NK-92 treated with Interleukin-12 subunit alpha and Interleukin-12 subunit beta, amount 100 ng/mL, for 24 hours (cell line): ENCODE measurements around the gene TBX1.
"Not testable (repeated sequence)": the region's sequence is repeated elsewhere in the genome, so short reads cannot be mapped to it uniquely, and the experiment has no call there.

Source experiments
- DNase-seq: peaks from one replicate; lab custom pipeline; 2025; lab: John Stamatoyannopoulos, UW

The TBX1 gene

GRCh38 chr22:19784384-19785175, 24.0 kb downstream of the TBX1 start:
- DNase-seq, result no peak

DNA sequence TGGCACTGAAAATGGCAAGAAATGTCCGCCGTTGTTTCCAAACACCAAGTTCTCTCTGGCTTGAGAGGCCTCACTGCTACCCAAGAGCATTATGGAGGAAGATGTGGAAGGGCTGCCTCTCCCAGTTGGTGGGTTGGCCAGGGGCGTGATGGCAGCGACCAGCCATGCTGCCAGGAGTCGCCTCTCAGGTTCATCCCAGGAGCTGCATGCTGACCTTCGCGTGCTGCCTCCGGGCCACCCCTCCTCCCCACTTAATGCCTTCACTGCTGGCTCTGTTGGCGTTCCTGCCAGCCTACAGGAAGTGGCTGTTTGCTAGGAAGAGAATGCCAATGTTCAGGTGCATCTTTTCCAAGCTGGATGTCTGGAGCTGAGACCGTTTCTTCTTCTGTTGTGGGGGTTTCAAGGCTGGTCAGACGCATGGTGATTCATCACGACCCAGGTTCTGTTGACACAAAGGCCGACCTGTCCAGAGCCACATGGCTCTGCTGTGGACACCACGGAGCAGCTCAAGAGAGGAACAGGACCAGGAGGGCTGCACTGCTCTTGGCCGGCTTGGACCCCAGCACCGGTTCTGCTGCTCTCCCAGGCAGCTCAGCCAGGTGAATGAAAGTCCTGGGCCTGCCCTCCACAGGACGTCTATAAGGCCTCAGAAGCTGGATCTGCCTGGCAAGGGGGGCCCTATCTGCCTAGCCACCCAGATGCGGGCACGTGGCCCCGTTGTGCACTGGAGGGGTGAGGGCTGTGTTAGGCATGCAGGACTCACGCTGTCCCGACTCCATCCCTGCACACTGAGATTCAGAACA, 25.1 kb downstream of the TBX1 start:
- DNase-seq, result no peak

- no peak for DNase-seq
Observed at GRCh38 chr22:19786264-19786585, 25.6 kb downstream of the TBX1 start.

DNA sequence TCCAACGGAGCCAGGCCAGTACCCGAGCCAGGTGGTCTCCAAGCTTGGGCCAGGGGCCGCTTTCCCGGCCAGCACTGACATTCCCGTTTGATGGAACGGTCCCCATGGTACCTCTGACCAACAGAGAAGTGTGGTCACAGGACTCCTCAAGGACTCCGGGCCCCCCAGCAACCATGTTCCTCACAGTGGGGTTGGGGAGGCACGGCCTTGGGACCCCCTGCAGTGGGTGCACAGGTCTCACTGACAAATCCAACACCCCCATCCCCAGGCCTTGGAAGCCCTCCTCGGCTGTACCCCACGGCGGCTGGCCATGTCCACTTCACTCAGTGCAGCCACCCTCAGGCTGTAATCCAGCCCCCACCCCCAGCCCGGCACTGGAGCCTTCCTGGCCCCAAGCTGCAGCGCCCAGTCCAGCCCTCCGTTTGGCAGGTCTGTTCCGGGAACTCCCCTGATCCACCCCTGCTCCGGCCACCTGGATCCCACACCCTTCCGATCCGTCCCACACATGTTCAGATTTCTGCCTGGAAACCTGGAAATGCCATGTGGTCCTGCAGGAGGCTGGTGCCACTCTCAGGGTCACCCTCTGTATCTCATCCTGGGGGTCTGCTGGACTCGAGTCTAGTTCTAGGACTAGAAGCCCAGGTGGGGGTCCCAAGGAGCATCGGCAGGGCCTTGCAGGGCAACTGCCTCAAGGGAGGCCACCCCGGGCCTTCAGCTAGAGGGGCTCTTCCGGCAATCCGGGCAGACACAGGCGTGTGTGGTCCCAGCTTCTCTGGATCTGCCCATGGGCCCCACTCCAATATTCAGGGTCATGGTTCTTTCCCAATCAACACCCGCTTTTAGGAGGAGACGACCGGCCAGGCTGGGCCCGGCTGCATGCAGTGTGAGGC, 26.6 kb downstream of the TBX1 start:
- DNase-seq, result no peak

DNA sequence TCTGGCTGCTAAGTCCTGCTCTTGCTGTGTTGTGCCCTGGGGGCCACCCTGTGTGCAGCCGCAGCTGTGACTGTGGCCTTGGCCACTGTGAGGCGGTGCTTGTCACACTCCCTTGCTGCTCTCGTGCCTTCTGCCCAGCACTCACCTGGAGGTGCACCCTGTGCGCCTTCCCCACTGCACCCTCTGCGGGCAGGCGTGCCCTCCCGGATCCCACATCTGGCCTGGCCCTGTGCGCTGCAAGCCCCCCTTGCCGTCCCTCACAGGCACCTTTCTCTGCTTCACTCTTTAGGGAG, 27.2 kb downstream of the TBX1 start:
- no peak for DNase-seq

DNA sequence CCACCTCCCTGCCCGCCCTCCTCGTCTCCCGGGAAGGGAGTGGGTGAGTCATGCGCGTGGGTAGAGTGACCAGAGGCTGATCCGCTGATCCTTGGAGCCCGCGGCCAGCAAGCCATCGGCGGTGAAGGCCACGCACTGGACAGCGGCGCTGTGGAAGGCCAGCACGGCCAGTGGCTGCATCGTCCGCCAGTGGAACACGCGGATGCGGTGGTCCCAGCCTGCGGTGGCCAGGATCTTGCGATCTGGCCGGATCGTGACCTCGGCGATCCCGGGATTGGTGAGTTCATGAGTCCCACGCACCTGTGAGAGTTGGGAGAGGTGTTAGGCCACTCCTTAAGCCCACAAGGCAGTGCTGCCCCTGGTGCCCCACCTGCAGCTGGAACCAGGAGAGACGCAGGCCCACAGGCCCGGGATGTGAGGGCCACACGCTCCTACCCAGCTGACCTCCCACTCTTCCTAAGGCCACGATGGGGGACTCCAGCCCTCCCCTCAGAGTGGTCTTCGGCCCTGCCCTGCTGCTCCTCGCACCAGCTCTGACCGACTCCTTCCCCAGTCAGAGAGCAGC, 28.2 kb downstream of the TBX1 start:
- no peak for DNase-seq

DNA sequence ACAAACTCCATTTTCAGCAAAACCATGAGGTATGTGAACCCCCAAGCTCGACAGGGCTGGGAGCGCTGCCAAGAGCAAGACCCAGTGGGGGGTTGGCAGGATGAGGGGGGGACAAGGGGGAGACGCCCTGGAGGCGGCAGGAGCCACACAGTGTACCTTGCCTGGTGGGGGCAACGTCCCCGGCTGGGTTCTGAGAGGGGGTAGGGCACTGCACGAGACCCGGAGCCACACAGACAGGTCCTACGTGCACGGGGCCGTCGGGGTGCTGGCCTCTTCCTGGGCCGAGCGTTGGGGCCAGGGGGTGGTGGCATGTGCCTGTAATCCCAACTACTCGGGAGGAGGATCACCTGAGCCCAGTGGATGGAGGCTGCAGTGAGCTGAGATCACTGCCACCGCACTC, 28.8 kb downstream of the TBX1 start:
- DNase-seq, result no peak

DNA sequence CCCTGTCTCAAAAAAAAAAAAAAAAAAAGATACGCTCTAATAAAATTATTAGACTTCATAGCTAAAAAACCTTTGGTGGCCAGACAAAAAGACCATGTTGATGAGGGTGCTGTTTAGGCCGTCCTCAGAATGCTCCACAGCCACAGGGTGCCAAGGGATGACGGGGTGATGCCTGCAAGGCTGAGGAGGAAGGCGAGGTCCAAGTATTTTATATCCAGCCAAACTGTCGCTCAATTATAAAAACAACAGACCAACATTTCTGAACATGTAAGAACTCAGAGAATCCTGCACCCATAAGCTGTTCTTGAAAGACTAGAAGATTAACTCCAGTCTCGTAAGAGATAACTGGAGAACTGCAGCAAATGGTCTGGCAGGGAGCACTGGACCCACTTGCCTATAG, 29.2 kb downstream of the TBX1 start:
- DNase-seq, result no peak

GRCh38 chr22:19791243-19791642, 30.7 kb downstream of the TBX1 start:
- no peak for DNase-seq

DNA sequence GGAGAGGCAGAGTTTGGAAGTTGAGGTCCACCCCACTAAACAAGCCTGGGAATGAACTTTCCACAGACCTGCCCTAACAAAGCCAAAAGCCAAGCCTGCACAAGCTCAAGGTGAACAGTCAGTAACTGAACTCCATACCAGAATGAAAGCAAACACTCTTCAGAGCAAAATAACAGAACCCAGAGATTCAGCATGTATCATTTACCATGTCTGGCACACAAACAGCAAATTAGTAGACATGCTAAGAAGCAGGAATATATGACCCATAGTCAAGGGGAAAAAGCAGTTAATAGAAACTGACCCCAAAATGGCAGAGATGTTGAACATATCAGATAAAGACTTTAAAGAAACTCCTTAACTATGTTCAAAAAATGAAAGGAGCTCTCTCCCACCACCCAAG, 31.3 kb downstream of the TBX1 start:
- no peak for DNase-seq

DNA sequence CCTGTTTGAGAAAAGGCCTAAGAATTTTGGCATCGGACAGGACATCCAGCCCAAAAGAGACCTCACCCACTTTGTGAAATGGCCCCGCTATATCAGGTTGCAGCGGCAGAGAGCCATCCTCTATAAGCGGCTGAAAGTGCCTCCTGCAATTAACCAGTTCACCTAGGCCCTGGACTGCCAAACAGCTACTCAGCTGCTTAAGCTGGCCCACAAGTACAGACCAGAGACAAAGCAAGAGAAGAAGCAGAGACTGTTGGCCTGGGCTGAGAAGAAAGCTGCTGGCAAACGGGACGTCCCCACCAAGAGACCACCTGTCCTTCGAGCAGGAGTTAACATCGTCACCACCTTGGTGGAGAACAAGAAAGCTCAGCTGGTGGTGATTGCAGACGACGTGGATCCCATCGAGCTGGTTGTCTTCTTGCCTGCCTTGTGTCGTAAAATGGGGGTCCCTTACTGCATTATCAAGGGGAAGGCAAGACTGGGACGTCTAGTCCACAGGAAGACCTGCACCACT, 31.9 kb downstream of the TBX1 start:
- DNase-seq, result not testable (repeated sequence)

DNA sequence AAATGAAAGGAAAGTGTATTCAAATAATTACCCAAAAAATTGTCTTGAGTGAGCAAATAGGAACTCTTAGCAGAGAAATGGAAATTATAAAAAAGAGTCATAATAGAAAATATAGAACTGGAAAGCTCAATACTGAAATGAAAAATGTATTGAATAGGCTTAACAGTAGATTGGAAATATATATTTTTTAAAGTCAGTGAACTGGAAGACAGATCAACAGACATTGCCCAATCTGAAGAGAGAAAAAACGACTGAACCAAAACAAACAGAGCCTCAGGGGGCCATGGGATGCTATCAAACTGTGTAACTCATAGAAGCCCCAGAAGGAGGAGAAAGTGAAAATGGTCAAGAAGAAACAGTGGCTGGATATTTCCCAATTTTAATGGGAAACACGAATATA, 32.6 kb downstream of the TBX1 start:
- no peak for DNase-seq

GRCh38 chr22:19793661-19794310, 33.2 kb downstream of the TBX1 start:
- DNase-seq, result no peak

- DNase-seq, result no peak
Observed at GRCh38 chr22:19795617-19796008, 35.0 kb downstream of the TBX1 start.

GRCh38 chr22:19796160-19796559, 35.6 kb downstream of the TBX1 start:
- DNase-seq, result no peak

DNA sequence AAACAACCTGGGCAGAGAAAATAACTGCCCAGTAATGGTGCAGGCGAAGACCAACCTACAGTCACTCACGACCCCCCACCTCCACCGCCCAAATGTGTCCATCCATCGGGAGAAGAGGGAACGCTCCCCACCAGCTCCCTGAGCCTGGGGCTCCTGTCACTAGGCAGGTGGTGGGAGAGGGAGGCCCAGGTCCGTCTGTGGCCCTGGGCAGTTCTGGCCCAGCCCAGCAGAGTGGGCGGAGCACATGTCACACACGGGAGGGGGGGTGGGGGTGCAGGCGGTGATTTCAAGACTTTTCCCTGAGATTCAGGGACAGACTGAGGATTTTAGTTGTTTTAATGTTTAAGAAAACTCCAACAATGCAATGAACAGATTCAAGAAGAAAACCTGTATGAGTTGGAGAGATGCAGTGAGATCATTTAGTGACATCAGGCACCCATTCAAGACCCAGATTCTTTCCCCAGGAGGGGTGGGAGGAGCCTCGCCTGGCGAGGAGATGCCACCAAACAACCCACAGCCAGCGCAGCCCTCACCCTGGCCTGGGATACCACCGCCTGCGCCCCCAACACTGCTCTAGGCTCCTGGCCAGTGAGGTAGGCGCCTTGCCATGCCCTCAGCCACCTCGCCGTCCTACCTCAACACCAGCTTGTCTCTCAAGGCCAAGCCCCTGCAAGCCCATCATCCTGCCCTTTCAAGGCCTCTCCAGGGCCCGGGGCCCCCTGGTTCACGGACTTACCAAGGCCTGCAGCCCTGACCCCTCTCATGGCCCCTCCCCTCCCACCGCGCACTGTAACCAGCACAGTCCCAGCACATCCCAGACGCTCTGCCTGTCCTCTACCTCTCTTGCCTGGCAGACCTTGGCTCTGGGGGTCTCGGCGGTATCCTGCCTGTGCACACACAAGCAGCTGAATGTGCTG, 36.8 kb downstream of the TBX1 start:
- no peak for DNase-seq

GRCh38 chr22:19798003-19798665, 37.6 kb downstream of the TBX1 start:
- no peak for DNase-seq

- DNase-seq, result no peak
Observed at GRCh38 chr22:19798891-19799293, 38.3 kb downstream of the TBX1 start.

GRCh38 chr22:19799322-19800190, 39.0 kb downstream of the TBX1 start:
- DNase-seq, result no peak
